ENCODE results near the gene NAALADL1.
A peak's percentile ranks its signal among the peaks of the same experiment; 100 is the strongest.
"Not testable (repeated sequence)": the region's sequence is repeated elsewhere in the genome, so short reads cannot be mapped to it uniquely, and the experiment has no call there.

Gene NAALADL1

DNA sequence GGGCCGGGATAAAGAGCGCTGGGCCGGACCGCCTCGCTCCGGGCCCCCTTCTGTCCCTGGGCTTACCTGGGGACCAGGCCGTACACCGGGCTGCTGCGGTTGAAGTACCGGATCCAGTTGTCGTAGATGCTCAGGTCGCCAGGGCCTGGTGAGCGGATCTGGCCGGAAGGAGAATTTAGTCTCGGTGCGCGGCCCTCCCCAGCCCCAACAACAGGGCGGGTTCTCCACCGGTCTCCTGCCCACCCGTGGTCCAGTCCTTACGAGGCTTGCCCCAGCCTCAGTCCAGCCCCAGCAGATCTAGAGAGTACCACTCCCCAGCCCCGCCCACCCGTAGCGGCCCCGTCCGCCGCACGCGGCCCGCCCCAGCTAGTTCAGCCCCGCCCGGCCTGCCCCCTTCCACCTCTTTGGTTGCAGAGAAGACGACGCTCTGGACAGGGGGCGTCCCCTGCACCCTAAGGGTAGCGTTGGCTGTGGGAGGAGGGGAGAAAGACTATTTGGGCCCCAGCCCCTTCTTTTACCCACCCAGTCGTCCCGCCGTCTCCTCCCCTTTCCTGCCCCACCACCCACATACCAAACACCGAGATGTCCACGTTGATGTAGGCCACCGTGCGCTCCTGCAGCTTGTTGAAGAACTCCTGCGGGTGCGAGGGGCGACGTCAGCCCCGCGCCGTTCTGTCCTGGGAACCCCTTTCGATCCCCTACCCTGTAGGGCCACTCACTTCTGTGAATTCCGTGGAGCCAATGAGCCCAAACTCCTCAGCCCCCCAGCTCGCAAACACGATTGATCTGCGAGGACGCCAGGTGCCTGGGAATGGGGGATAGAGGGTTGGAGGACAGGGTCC, 10.6 kb downstream of the NAALADL1 start:
- no peak for DNase-seq (ENCODE audit: low spot score)

DNA sequence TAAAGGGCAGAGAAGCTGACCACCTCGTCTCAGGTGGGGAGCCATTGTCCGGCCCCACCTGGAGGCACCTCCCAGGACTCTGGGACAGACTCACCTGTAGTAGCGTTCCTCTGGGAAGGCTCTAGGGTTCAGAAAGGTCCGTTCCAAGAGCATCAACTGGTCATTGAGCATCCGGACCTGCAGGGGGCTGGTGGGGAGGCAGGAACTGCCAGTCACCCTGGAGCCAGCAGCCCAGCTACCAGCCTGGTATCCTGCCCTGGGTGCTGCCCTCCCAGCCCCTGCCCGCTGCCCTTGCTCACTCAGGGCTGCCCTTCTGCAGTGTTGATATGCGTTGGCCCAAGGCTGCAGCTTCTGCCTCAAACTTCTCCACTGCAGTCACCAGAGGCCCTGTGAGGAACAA, 12.6 kb downstream of the NAALADL1 start:
- DNase-seq (ENCODE audit: low spot score) = no peak

GRCh38 chr11:65045061-65045460, 13.3 kb downstream of the NAALADL1 start:
- no peak for DNase-seq (ENCODE audit: low spot score)

DNA sequence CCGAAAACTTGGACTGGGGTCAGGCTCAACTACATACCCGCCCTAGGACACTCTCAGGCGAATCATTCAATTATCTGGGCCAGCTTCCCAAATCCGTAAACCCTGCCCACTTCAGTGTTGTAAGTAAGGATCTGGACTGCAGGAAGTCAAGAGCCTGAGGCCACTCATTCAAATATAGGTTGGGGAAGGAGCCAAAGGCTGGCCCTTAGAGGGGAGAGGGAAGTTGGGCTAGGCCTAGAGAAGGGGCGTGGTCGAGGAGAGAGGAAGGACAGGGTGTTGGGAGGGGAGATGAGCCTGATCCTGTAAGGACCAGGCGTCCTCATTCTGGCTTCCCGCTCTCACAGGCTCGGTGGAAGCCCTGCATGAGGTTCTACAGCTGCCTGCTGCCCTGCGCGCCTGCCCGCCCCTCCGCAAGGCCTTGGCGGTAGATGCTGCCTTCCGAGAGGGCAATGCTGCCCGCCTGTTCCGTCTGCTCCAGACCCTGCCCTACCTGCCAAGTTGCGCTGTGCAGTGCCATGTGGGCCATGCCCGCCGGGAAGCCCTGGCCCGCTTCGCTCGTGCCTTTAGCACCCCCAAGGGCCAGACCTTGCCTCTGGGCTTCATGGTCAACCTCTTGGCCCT, 14.4 kb downstream of the NAALADL1 start:
- no peak for DNase-seq (ENCODE audit: low spot score)

DNA sequence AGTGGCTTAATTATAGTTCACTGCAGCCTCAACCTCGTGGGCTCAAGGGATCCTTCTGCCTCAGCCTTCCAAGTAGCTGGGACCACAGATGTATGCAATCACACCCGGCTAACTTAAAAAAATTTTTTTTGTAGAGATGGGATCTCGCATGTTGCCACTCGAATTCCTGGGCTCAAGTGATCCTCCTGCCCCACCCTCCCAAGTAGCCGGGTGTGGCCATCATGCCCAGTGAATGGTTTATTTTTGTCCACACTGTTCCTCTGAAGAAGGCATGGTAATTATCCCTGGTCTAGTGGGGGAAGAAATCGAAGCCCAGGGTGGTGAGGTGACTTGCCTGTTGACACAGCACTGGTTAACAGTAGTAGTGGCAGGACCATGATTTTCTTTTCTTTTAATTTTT, 15.5 kb downstream of the NAALADL1 start:
- no peak for DNase-seq (ENCODE audit: low spot score)

GRCh38 chr11:65040847-65041622, 17.3 kb downstream of the NAALADL1 start, which contains the start of gene SAC3D1:
Gene SAC3D1 (plus strand): TSS chr11:65041210. CDS start chr11:65041293, 83 bp downstream.
- DNase-seq (ENCODE audit: low spot score) = peak; percentile 97

DNA sequence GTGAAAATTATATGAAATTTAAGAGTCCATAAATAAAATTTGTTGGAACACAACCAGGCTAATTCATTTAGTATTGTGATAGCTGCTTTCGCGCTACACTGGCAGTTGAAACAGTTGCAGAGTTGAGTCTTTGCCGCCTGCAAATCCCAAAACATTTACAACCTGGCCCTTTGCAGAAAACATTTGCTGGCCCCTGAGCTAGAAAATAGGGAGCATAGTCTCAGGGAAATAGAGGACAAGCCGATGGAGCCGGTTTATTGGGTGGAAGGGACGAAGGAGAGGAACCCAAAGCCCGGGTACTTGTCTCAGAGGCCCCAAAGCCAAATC, 17.9 kb downstream of the NAALADL1 start:
- DNase-seq (ENCODE audit: low spot score) = no peak

DNA sequence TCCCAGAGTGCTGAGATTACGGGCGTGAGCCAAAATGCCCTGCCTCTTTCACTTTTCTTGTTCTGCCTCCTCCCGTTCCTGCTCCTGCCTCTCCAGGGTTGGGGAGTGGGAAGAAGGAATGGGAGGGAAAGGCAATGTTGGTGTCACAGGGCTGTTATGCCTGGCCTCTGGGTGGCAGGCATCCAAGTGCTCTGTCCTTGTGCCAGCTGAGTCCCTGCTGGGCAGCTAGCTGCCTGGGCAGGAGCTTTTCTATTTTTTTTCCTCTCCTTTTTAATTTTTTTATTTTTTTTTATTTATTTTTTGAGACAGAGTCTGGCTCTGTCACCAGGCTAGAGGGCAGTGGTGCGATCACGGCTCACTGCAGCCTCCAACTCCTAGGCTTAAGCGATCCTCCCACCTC, 21.4 kb downstream of the NAALADL1 start:
- no peak for DNase-seq (ENCODE audit: low spot score)

- DNase-seq (ENCODE audit: low spot score) = no peak
Observed at GRCh38 chr11:65035579-65035978, 22.8 kb downstream of the NAALADL1 start.

DNA sequence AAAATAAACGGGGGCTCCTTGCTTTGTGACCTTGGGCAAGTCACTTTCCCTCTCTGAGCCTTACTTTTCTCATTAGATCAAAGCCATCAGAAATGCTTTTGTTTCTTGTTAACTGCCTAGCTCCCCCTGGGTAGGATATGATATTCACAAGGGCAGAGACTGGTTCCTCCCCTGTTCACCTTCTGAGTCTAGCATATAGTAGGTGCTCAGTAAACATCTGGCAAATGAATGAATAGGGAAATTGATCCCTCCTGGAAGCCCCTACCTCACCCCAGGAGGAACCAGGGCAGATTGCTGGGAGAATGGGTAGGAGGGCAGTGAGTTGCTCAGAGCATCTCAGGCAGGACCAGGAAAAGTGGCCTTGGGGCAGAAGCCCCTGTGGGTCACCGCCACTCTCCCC, 23.9 kb downstream of the NAALADL1 start:
- no peak for DNase-seq (ENCODE audit: low spot score)

- DNase-seq (ENCODE audit: low spot score) = no peak
Observed at GRCh38 chr11:65032216-65032615, 26.1 kb downstream of the NAALADL1 start.

DNA sequence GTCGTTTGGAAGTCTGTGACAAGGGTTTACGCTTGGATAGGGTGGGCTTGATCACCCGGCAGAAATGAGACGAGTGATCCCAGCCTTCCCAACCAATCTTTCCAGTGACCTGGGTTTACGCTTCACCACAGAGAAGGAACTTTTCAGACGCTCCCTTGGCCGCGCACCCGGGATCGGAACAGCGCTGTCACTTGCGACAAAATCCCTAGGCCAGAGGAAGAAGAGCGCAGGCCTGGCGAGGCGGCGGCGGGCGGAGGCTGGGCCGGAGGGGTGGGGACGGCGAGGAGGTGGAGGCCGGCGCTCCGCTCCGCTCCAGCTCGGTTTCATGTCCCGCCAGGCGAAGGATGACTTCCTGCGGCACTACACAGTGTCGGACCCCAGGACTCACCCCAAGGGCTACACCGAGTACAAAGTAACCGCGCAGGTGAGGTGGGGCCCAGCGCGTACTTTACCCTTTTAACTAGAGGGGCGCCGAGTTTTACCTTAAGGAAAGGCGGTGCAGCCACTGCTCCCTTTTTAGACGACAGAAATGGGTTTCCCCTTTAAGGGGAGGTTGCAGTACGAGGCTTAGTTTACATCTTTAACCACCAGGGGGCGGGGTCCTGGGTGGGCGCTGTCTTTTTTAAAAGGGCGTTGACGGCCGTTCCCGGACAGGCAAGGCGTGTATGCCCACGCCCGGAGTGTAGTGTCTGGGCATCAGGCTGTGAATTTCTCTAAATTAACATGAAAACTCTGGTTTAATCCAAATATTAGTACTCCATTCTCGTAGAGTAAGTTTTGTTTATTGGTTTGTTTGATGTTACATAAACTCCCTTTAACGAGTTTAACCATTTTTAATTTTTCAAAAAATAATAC, 30.9 kb downstream of the NAALADL1 start, which contains the start of gene SNX15:
TSS of gene SNX15 (plus strand) at position 227 of the 855 bp plus-strand sequence. CDS start at position 326, 99 bp downstream.
- peak; percentile 97 for DNase-seq (ENCODE audit: low spot score)

DNA sequence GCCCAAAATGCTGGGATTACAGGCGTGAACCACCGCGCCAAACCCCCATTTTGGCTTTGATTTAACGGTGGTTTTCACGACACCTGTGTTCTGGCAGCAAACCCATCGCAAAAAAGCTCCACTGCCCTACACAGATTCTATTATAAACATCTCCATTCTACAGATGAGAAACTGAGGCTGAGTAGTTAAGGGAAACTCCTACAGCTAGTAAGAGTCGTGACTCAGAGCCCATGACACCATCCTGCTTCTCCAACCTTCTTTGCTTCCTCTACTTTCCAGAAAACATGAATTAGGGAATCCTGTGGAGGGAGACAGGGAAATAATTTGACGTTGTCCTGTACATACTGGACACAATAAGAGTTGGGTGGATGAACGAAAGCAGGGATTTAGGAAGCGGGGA, 31.5 kb downstream of the NAALADL1 start:
- DNase-seq (ENCODE audit: low spot score) = peak; percentile 82

DNA sequence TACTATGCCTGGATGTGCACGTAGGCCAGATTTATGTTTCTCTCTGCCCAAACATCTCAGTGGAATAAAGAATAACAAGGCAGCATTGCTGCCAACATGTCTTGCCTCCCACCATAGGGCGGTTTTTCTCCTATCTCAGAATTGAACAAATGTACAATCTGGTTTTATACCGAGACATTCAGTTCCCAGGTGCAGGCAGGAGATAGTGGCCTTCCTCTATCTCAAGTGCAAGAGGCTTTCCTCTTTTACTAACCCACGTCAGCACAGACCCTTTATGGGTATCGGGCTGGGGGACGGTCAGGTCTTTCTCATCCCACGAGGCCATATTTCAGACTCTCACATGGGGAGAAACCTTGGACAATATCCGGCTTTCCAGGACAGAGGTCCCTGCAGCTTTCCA, 34.9 kb downstream of the NAALADL1 start:
- DNase-seq (ENCODE audit: low spot score) = not testable (repeated sequence)

DNA sequence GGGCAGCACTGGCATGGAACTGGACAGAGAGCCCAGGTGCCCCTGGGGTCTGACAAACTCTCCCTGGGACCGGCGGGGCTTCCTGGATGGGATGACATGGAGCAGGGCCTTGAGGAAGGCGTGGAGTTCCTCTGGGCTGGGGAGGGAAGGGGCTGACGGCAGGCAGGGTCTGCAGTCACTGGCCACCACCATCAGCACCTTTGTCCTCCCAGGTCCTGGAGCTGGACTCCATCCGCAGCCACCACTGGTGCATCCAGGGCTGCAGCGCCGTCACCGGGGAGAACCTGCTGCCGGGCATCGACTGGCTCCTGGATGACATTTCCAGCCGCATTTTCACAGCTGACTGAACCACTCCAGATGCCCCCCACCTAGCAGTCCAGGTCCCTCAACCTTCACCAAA, 36.8 kb downstream of the NAALADL1 start:
- DNase-seq (ENCODE audit: low spot score) = no peak

DNA sequence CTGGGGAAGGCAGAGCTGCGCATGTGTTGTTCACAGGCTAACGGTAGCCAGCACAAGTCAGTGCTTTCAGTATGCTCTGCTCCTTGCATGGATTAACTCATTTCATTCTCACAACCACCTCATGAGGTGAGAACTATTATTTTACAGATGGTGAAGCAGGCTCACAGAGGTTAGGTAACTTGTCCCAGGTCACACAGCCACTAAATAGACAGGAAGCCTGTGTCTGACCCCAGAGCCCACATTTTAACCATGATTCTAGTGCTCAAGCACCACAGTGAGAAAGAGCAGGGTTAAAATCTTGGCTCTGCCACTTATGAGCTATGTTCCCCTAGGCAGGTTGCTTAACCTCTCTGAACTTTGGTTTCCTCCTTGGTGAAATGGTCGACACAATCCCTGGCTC, 37.4 kb downstream of the NAALADL1 start:
- no peak for DNase-seq (ENCODE audit: low spot score)

GRCh38 chr11:65019824-65020223, 38.5 kb downstream of the NAALADL1 start:
- no peak for DNase-seq (ENCODE audit: low spot score)

DNA sequence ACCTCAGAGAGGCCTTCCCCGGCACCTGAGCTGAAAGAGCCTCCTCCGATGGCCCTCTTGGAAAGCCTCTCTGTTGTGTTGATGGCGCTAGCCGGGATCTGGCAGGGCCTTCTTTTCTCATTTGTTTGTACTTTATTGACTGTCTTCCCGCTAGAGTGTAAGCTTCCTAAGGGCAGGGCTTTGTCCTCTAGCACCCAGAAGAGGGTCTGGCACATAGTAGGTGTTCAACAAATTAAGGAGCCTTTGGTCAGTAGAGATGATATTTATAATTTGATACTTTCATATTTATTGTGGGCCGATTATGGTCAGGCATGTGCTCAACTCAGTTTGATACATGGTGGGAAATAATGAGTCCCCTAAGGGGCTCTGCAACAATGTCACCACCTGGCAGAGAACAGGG, 40.4 kb downstream of the NAALADL1 start:
- no peak for DNase-seq (ENCODE audit: low spot score)

GRCh38 chr11:65016705-65017104, 41.6 kb downstream of the NAALADL1 start:
- no peak for DNase-seq (ENCODE audit: low spot score)

- no peak for DNase-seq (ENCODE audit: low spot score)
Observed at GRCh38 chr11:65014726-65015227, 43.6 kb downstream of the NAALADL1 start.

DNA sequence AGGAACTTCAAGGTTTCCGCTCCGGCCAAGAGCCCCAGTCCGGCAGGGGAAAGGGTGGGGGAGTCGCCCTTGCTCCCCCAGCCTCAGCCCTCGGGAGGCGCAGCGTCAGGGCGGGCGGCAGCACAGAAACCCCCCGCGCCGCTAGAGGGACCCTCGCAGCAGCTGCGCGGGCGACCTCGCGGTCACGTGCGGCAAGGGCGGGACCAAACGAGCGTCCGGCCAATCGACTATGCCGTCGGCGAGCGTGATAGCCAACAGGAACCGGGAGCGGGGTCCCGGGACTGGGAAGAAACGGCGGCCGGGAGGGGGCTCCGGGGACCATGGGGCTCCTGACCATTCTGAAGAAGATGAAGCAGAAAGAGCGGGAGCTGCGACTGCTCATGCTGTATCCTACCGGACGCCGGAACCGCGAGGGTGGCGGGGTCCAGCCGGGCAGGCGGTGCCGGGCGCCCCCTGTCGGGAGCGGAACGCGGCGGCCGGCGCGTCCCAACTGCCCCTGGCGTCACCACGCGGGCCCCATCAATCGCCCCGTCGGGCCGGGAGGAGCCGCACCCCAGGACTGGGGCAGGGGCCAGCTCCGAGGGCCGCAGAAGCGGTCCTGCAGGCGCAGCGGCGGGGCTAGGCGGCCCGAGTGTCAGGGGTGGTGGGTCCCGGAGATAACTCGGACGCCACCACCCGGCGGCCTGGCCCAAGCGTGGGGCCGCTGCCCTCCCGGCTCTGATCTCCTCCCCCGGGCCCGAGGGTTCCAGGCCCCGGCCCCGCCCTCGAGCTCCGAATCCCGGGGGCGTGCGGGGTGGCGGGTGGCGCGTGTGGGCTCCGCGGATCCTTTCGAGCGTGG, 44.2 kb downstream of the NAALADL1 start, which contains the start of gene ARL2:
TSS of gene ARL2 (plus strand) at position 273 of the 838 bp plus-strand sequence. CDS start at position 321, 48 bp downstream.
- DNase-seq (ENCODE audit: low spot score) = peak; percentile 89
